Tibial artery (tissue), 4 donors: ENCODE measurements around the gene TBC1D25.
A peak's percentile ranks its signal among the peaks of the same experiment; 100 is the strongest.

Experiments
- DNase-seq, 2 donors: peaks; one replicate each; pipeline ENCODE4 v3.0.0-alpha.2; 2019
- H3K27ac ChIP-seq, 2 donors: fragments of 200-600 bp; sonication (generic) in 1 of 2; 1 replicate in 1 of 2; 2 replicates in 1 of 2; pipeline ENCODE4 v1.5.1; 2018 to 2019; ENCODE audit warnings: mild to moderate bottlenecking in 1 of 2
- H3K27me3 ChIP-seq, 2 donors: fragments of 200-600 bp; sonication (generic) in 1 of 2; one replicate each; pipeline versions ENCODE4 v1.5.1 to v1.6.0; 2016 to 2019
- H3K36me3 ChIP-seq, 3 donors: fragments of 200-600 bp; sonication (generic) in 2 of 3; one replicate each; pipeline ENCODE4 v1.5.1; 2016 to 2019; ENCODE audit warnings: mild to moderate bottlenecking in 2 of 3
- H3K4me1 ChIP-seq, 4 donors: fragments of 200-600 bp; sonication (generic) in 2 of 4; 1 replicate in 3 of 4; 2 replicates in 1 of 4; pipeline ENCODE4 v1.5.1; 2016 to 2019
- H3K4me3 ChIP-seq, 2 donors: fragments of 200-600 bp; sonication (generic) in 1 of 2; 1 replicate in 1 of 2; 2 replicates in 1 of 2; pipeline ENCODE4 v1.5.1; 2018 to 2019; ENCODE audit warnings: mild to moderate bottlenecking in 2 of 2
- H3K9me3 ChIP-seq, 3 donors: fragments of 200-600 bp; sonication (generic) in 1 of 3; one replicate each; pipeline ENCODE4 v1.5.1; 2016 to 2019
- CTCF ChIP-seq, 2 experiments: fragments of 200-600 bp in 1 of 2; fragments of 450-650 bp in 1 of 2; IDR thresholded peaks; one replicate each; pipeline ENCODE4 v1.5.1; 2017 to 2019; ENCODE audit warnings: antibody characterized with exemption in 2 of 2, mild to moderate bottlenecking in 1 of 2, moderate library complexity in 1 of 2
- intact Hi-C: fragments of 100-400 bp; cut with DNase I; formaldehyde crosslinking; loops from one replicate; pipeline ENCODE4 v1.15.0; 2023; ENCODE audit warnings: low total_unique reads

Gene TBC1D25

DNA sequence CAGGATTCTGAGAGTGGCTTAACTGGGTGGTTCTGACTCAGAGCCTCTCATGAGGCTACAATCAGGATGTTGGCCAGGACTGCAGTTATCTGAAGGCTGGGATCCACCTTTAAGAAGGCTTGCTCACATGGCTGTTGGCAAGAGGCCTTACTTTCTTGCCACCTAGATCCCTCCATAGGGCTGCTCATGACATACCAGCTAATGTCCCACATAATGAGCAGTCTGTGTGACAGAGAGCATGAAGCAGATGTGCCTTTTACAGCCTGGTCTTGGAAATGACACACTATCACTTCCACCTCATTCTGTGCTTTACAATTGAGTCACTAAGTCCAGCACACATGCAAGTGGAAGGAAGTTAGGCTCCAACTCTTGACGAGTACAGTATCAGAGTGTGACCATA lies 30.4 kb downstream of the TBC1D25 start:
- no peaks in the 10 kb centered on the region for H3K9me3 ChIP-seq
- intact Hi-C loops = no loop called here
- no peaks in the 10 kb centered on the region for H3K36me3 ChIP-seq
- no peak for DNase-seq
- peaks cover 0 to under 1% (median 0%) of the 10 kb centered on the region in 4 donors for H3K4me1 ChIP-seq
- H3K27ac ChIP-seq = no peak overlapping the region
- no peak for TF ChIP-seq CTCF (IDR thresholded peaks at IDR 0.05)
- no peaks in the 10 kb centered on the region for H3K27me3 ChIP-seq
- no peak overlapping the region for H3K4me3 ChIP-seq

- Histone ChIP-seq H3K4me3 (peak overlapping the region; percentile 80 to 88), H3K27me3 (no peaks in the 10 kb centered on the region), H3K36me3 (peaks cover 29 to 34% (median 31%) of the 10 kb centered on the region in 3 donors), H3K9me3 (no peaks in the 10 kb centered on the region), H3K27ac (peak overlapping the region; percentile 97 to 99), H3K4me1 (peaks cover 0 to 22% (median 14%) of the 10 kb centered on the region in 4 donors)
- intact Hi-C loops = no loop called here
- DNase-seq = peak; percentile 36 to 69
- TF ChIP-seq CTCF (IDR thresholded peaks at IDR 0.05) = no peak
These were observed 34.3 kb downstream of the TBC1D25 start for GRCh38 chrX:48573690-48574269.

GRCh38 chrX:48574270-48575266 lies 35.1 kb downstream of the TBC1D25 start, which contains the start of gene RBM3:
Gene RBM3, plus strand, starts transcription at chrX:48574484. Its CDS starts 697 bp downstream, at chrX:48575181.
- peaks cover 29 to 41% (median 39%) of the 10 kb centered on the region in 3 donors for H3K36me3 ChIP-seq
- peak; percentile 22 to 37 for TF ChIP-seq CTCF (IDR thresholded peaks at IDR 0.05)
- H3K4me1 ChIP-seq = peaks cover 0 to 22% (median 14%) of the 10 kb centered on the region in 4 donors
- intact Hi-C loops = no loop called here
- H3K27ac ChIP-seq = peak within 1 kb of the TSS; percentile 97 to 99
- H3K4me3 ChIP-seq = peak within 1 kb of the TSS; percentile 80 to 88
- peak; percentile 92 to 96 for DNase-seq
- H3K27me3 ChIP-seq = no peaks in the 10 kb centered on the region
- no peaks in the 10 kb centered on the region for H3K9me3 ChIP-seq

GRCh38 chrX:48575642-48576041 lies 36.1 kb downstream of the TBC1D25 start:
- TF ChIP-seq CTCF (IDR thresholded peaks at IDR 0.05) = no peak
- intact Hi-C loops = no loop called here
- peaks cover 29 to 41% (median 39%) of the 10 kb centered on the region in 3 donors for H3K36me3 ChIP-seq
- DNase-seq = no peak
- H3K9me3 ChIP-seq = no peaks in the 10 kb centered on the region
- peak overlapping the region; percentile 97 to 99 for H3K27ac ChIP-seq
- H3K27me3 ChIP-seq = no peaks in the 10 kb centered on the region
- peaks cover 0 to 22% (median 14%) of the 10 kb centered on the region in 4 donors for H3K4me1 ChIP-seq
- H3K4me3 ChIP-seq = peak overlapping the region; percentile 80 to 88

- no peak for DNase-seq
- Histone ChIP-seq H3K9me3 (no peaks in the 10 kb centered on the region), H3K27me3 (no peaks in the 10 kb centered on the region), H3K4me3 (peak overlapping the region in 1 of 2 donors; percentile 80), H3K36me3 (peaks cover 29 to 41% (median 39%) of the 10 kb centered on the region in 3 donors), H3K4me1 (peaks cover 0 to 22% (median 14%) of the 10 kb centered on the region in 4 donors), H3K27ac (peak overlapping the region; percentile 97 to 99)
- intact Hi-C loops = no loop called here
- TF ChIP-seq CTCF (IDR thresholded peaks at IDR 0.05) = no peak
These were observed 36.6 kb downstream of the TBC1D25 start for GRCh38 chrX:48576108-48576507.
